Omental fat pad (tissue), 4 donors: ENCODE data around the gene FBXO47. TPM values are rescaled to one million over a fixed set of nuclear protein-coding genes. Genes with fewer than 3 reads are reported as not detected.
"Not testable (repeated sequence)": the region's sequence is repeated elsewhere in the genome, so short reads cannot be mapped to it uniquely, and the experiment has no call there.

Source experiments
- ATAC-seq: fragments of 150-250 bp; one replicate; pipeline ENCODE4 v1.9.1; 2016; ENCODE audit warnings: mild to moderate bottlenecking, moderate library complexity; ENCODE audit not compliant: low FRiP score
- DNase-seq: peaks from one replicate; pipeline ENCODE4 v3.0.0-alpha.2; 2019; ENCODE audit warnings: low spot score
- CTCF ChIP-seq, 3 donors: fragments of 450-650 bp; IDR thresholded peaks; one replicate each; pipeline ENCODE4 v1.5.1; 2016 to 2017; ENCODE audit warnings: antibody characterized with exemption in 3 of 3, mild to moderate bottlenecking in 3 of 3, moderate library complexity in 2 of 3
- total RNA-seq, 4 donors: library from RNA; depleted of rRNA; stranded (reverse); fragments of >200 nt; gene quantifications; one replicate each; pipeline ENCODE4 v1.1.0, GENCODE V29; 2016

Gene FBXO47
- total RNA-seq, 4 donors from 2014 or later, result not detected

- DNase-seq (no peak), ATAC-seq (no peak)
- no peak for TF ChIP-seq CTCF (IDR thresholded peaks at IDR 0.05)
These were observed 27.2 kb downstream of the FBXO47 start for GRCh38 chr17:38939987-38940386.

- DNase-seq, ATAC-seq: not testable (repeated sequence)
These were observed 33.2 kb downstream of the FBXO47 start for GRCh38 chr17:38933962-38934361.

DNA sequence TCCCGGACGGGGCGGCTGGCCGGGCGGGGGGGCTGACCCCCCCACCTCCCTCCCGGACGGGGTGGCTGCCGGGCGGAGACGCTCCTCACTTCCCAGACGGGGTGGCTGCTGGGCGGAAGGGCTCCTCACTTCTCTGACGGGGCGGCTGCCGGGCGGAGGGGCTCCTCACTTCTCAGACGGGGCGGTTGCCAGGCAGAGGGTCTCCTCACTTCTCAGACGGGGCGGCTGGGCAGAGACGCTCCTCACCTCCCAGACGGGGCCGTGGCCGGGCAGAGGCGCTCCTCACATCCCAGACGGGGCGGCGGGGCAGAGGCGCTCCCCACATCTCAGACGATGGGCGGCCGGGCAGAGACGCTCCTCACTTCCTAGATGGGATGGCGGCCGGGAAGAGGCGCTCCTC lies 36.4 kb downstream of the FBXO47 start:
- not testable (repeated sequence) for DNase-seq, ATAC-seq

DNA sequence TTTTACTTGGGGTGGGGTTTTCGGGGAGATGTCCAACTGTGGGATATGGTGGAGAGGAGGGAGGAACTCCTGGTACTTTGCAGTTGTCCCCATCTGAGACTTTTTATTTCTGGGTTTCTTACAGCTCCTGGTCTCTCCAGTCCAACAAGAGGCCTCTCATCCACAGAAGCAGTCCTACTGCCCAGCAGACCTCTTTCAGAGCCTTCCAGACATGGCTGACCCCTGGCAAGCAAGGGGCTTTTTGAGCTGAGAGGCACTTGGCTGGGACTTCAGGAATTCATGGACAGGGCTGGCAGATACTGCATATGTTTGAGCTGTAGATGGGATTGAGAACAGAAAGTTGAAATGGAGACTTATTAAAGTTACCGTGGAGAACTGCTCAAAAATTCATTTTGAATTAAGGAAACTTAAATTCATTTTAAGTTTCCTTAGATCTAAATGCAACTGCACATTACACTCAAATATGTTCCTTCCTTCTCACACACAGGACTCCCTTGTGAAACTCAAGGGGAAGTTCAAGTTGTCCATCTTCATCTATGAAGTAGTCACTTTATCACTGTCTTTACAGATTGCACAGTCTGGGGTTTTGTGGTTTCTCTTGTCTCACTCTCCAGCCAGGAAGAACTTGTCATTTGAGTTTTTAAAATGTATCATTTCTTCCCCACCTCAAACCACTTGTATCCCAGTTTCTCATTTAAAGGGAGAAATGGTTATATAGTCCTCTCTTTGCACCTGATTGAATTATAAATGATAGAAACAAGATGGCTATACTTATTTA lies 40.7 kb downstream of the FBXO47 start:
- TF ChIP-seq CTCF (IDR thresholded peaks at IDR 0.05), result no peak
- no peak for DNase-seq
- no peak for ATAC-seq

GRCh38 chr17:38925263-38925995 lies 41.8 kb downstream of the FBXO47 start, which contains the start of gene LASP1NB:
LASP1NB (plus strand) TSS chr17:38925614.
- DNase-seq (no peak), ATAC-seq (no peak)
- no peak for TF ChIP-seq CTCF (IDR thresholded peaks at IDR 0.05)

DNA sequence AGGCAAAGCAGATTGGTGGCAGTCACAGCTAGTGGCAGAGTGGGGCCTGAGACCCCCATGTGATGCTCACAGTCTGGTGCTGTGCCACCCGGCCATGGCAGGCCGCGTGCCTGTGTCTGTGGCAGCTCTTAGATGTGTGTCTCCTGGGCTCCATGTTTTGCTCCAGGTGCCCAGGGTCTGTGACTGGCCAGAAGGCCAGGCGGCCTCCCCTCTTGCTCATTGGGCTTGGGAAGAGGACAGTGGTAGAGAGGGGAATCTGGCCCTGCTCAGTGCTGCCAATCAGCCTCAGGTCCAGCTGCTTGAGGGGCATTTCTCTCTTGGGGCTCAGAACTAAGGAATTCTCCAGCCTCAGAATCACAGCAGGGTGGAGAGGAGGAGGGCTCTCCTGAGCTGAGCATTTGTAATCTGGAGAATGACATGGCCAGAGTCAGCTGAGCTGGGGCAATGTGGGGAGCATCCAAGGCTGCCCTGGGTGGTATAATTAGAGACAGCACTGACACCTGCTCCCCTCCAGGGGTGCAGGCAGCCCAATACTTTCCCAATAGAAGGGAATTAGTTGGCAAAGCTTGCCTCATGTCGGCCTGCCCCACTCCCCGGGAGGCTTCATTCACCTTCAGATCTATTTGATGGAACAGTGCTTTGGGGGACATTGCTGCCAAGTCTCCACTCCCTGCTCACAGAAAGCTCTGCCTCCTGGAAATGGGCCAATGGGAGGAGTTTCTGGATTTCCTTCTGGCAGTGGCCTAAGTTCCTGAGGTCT lies 44.5 kb downstream of the FBXO47 start:
- ATAC-seq (peak; percentile 57), DNase-seq (no peak)
- TF ChIP-seq CTCF (IDR thresholded peaks at IDR 0.05), result no peak

- TF ChIP-seq CTCF (IDR thresholded peaks at IDR 0.05), result no peak
- ATAC-seq, result no peak
- DNase-seq, result no peak
These were observed 45.3 kb downstream of the FBXO47 start for GRCh38 chr17:38921756-38922411.
